ENCODE data around the gene MBNL1. TPM values are rescaled to one million over a fixed set of nuclear protein-coding genes. Genes with fewer than 3 reads are reported as not detected.

Gene MBNL1, protein sequence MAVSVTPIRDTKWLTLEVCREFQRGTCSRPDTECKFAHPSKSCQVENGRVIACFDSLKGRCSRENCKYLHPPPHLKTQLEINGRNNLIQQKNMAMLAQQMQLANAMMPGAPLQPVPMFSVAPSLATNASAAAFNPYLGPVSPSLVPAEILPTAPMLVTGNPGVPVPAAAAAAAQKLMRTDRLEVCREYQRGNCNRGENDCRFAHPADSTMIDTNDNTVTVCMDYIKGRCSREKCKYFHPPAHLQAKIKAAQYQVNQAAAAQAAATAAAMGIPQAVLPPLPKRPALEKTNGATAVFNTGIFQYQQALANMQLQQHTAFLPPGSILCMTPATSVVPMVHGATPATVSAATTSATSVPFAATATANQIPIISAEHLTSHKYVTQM
- 123 TPM for total RNA-seq

DNA sequence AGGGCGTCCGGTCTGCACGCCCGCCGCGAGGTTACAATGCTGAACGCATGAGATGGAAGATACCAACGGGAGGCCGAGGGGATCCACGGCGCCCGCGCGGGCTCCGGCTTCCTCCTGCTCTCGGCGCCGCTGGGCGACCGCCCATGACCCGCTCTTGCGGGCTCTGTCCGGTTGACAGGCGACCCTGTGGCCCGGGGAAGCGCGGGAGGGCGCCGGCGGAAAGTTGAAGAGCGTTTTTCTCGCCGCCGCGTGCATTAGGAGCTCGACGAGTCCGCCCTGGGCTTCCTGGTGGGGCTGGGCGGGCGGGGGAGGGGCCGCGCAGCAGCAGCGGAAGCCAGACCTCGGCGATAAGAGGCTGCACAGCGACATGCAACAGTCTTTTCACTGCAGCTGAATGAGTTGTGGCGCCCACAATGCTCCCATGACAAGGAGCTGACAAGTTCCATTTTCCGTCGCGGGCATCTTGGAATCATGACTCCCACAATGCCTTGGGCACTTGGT is at the start of gene MBNL1:
Gene MBNL1 (plus strand): TSS at position 375 of the 501 bp plus-strand sequence. CDS start 31,265 bp downstream, outside the sequence.

Small RNA genes lying within 50 kb of the gene (small RNA-seq; reads per million reads assigned to genes)
- gene RF00019 (ENCODE audit: low replicate concordance): not detected

Measured in metanephros (tissue), 2 donors.